ENCODE measurements around the gene KLRC2.
"Not testable (repeated sequence)": the region's sequence is repeated elsewhere in the genome, so short reads cannot be mapped to it uniquely, and the experiment has no call there.

- TF ChIP-seq CTCF, POLR2A (IDR thresholded peaks at IDR 0.05): not testable (repeated sequence)
Measured at GRCh38 chr12:10430623-10431022, 5.2 kb downstream of the KLRC2 start.
